Stimulated activated naive CD8-positive, alpha-beta T cell treated with anti-CD3 and anti-CD28 coated beads, Interleukin-15, amount 100 ng/mL, for 72 hours (primary cell): Measurements from ENCODE around the gene SLC8A1.

ENCODE experiments used
- ATAC-seq: fragments of 150-1000 bp; cut with Tn5 transposase; 2 replicates; pipeline ENCODE4 v1.10.0; 2021; ENCODE audit warnings: mild to moderate bottlenecking, moderate library complexity
- DNase-seq, 2 donors: peaks; one replicate each; pipeline ENCODE4 v3.0.0; 2021 to 2022
- H3K27ac Mint-ChIP-seq, 2 donors: one replicate each; pipeline ENCODE4 v1.8.0; 2022; ENCODE audit warnings: mild to moderate bottlenecking in 2 of 2, mixed read lengths in 2 of 2, moderate library complexity in 2 of 2
- H3K27me3 Mint-ChIP-seq: one replicate; pipeline ENCODE4 v1.8.0; 2022; ENCODE audit warnings: mixed read lengths
- H3K4me1 Mint-ChIP-seq: one replicate; pipeline ENCODE4 v1.8.0; 2022; ENCODE audit warnings: mild to moderate bottlenecking, mixed read lengths
- H3K4me3 Mint-ChIP-seq, 2 donors: one replicate each; pipeline ENCODE4 v1.8.0; 2022; ENCODE audit warnings: mild to moderate bottlenecking in 2 of 2, mixed read lengths in 2 of 2, moderate library complexity in 1 of 2
- H3K9me3 Mint-ChIP-seq, 2 donors: one replicate each; pipeline ENCODE4 v1.8.0; 2022; ENCODE audit warnings: mixed read lengths in 2 of 2

Gene SLC8A1

DNA sequence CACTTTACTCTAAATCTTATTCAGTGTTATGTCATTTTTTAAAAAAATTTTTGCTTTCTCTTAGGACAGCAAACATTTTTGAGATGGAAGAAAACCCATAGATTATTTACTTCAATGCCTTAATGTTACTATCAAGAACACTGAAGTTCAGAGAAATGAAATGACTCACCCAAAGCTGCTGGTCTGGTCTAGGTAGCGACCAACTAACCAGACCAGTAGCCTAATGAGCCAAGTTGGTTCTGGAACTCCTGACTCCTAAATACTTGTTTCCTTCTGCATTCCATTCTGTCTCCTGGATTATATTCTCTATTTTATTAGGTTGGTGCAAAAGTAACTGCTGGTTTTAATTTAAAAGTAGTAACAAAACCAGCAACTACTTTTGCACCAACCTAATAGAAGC lies 35.4 kb downstream of the SLC8A1 start:
- no peak for DNase-seq

GRCh38 chr2:40415391-40415790 lies 36.5 kb downstream of the SLC8A1 start:
- Mint-ChIP-seq H3K27me3 (no peaks in the 10 kb centered on the region), H3K27ac (no peak overlapping the region), H3K4me1 (no peaks in the 10 kb centered on the region), H3K9me3 (no peaks in the 10 kb centered on the region), H3K4me3 (no peak overlapping the region)
- DNase-seq = no peak
- no peak for ATAC-seq

More for the DNA sequence above, 35.4 kb downstream of the SLC8A1 start:
- H3K9me3 Mint-ChIP-seq = no peaks in the 10 kb centered on the region
- no peaks in the 10 kb centered on the region for H3K4me1 Mint-ChIP-seq
- no peaks in the 10 kb centered on the region for H3K27me3 Mint-ChIP-seq
- no peak for ATAC-seq
- no peak overlapping the region for H3K4me3 Mint-ChIP-seq
- H3K27ac Mint-ChIP-seq = no peak overlapping the region

DNA sequence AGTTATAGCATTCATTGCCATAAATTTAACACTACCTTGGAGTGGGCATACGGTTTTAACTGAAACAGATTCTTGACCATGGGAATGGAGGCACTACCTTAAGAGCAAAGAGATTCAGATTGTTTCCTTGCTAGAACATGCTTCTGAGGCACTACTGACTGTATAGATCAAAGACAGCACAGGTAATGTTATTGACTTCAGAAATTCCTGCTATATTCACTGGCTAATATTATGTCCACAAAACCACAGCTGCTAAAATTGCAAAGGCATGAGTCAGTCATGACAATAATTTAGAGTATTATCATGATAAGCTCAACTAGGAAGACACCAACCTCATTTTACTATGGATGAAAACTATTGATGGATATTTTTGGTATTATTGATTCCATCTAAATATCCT lies 39.4 kb downstream of the SLC8A1 start:
- Mint-ChIP-seq H3K4me1 (no peaks in the 10 kb centered on the region), H3K27ac (no peak overlapping the region), H3K4me3 (no peak overlapping the region), H3K27me3 (no peaks in the 10 kb centered on the region), H3K9me3 (no peaks in the 10 kb centered on the region)
- no peak for ATAC-seq
- DNase-seq = no peak

DNA sequence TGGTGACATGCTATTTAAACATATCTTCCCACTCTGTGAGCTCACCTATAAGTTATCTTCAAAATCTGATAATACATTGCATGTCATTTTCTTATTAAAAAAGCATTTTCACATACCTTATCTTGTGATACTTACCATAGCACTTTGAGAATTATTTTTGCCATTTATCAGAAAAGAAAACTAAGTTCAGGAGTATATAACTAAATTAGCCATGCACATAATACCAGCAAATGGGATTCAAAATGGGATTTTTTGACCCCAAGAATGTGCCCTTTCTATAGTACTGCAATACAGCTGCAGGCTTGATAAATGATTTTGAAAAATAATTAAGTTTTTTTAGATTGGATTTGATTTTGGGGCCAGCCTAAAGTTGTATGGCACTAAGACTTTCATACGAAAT lies 41.2 kb downstream of the SLC8A1 start:
- no peak overlapping the region for H3K4me3 Mint-ChIP-seq
- no peak for ATAC-seq
- H3K27ac Mint-ChIP-seq = no peak overlapping the region

GRCh38 chr2:40409734-40410133 lies 42.2 kb downstream of the SLC8A1 start:
- no peak for ATAC-seq

More for the DNA sequence above, 41.2 kb downstream of the SLC8A1 start:
- DNase-seq = no peak
- Mint-ChIP-seq H3K27me3 (no peaks in the 10 kb centered on the region), H3K9me3 (no peaks in the 10 kb centered on the region), H3K4me1 (no peaks in the 10 kb centered on the region)

GRCh38 chr2:40406485-40407289 lies 45.2 kb downstream of the SLC8A1 start:
- ATAC-seq (no peak), DNase-seq (no peak)
- Mint-ChIP-seq H3K4me1 (no peaks in the 10 kb centered on the region), H3K27ac (no peak overlapping the region), H3K9me3 (no peaks in the 10 kb centered on the region), H3K4me3 (no peak overlapping the region), H3K27me3 (no peaks in the 10 kb centered on the region)

More at GRCh38 chr2:40409734-40410133, 42.2 kb downstream of the SLC8A1 start:
- Mint-ChIP-seq H3K4me3 (no peak overlapping the region), H3K27ac (no peak overlapping the region), H3K27me3 (no peaks in the 10 kb centered on the region), H3K4me1 (no peaks in the 10 kb centered on the region), H3K9me3 (no peaks in the 10 kb centered on the region)
- DNase-seq = no peak

DNA sequence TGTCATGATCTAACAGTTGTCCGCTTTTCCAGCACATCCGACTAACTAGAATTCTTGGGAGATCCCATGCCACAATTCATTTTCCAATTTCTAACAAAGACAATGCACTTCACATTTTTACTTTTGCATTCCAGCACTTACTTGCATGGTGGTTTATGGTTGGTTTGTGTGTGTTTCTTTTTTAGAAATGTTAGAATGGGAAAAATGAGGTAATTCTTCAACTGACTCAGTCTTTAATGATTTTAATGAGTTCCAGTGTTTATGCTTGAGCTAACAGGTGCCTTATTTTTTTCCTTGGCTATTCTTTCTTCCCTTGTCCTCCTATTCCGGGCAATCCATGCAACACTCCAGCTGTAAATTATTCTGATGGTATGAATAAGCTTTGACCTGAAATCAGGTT lies 46.4 kb downstream of the SLC8A1 start:
- peaks cover 3% of the 10 kb centered on the region for H3K27me3 Mint-ChIP-seq
- ATAC-seq (no peak), DNase-seq (no peak)
- H3K27ac Mint-ChIP-seq = no peak overlapping the region
- H3K4me3 Mint-ChIP-seq = no peak overlapping the region
- H3K9me3 Mint-ChIP-seq = peaks cover 0 to under 1% of the 10 kb centered on the region in 2 donors
- H3K4me1 Mint-ChIP-seq = no peaks in the 10 kb centered on the region

- Mint-ChIP-seq H3K4me3 (no peak overlapping the region), H3K27me3 (peaks cover 10% of the 10 kb centered on the region)
These were observed 47.4 kb downstream of the SLC8A1 start for GRCh38 chr2:40404517-40404916.

GRCh38 chr2:40403233-40403836 lies 48.6 kb downstream of the SLC8A1 start:
- no peak overlapping the region for H3K27ac Mint-ChIP-seq
- ATAC-seq (no peak), DNase-seq (no peak)
- peaks cover 10% of the 10 kb centered on the region for H3K27me3 Mint-ChIP-seq
- no peak overlapping the region for H3K4me3 Mint-ChIP-seq
- H3K4me1 Mint-ChIP-seq = no peaks in the 10 kb centered on the region
- peaks cover 0 to 7% of the 10 kb centered on the region in 2 donors for H3K9me3 Mint-ChIP-seq

More at GRCh38 chr2:40404517-40404916, 47.4 kb downstream of the SLC8A1 start:
- no peaks in the 10 kb centered on the region for H3K4me1 Mint-ChIP-seq
- H3K27ac Mint-ChIP-seq = no peak overlapping the region
- ATAC-seq (no peak), DNase-seq (no peak)
- peaks cover 0 to 7% of the 10 kb centered on the region in 2 donors for H3K9me3 Mint-ChIP-seq

GRCh38 chr2:40401896-40402295 lies 50.0 kb downstream of the SLC8A1 start:
- Mint-ChIP-seq H3K4me1 (no peaks in the 10 kb centered on the region), H3K9me3 (peaks cover 0 to 7% of the 10 kb centered on the region in 2 donors), H3K27ac (no peak overlapping the region), H3K27me3 (peaks cover 10% of the 10 kb centered on the region), H3K4me3 (no peak overlapping the region)
- DNase-seq (no peak), ATAC-seq (peak; percentile 53)

GRCh38 chr2:40400336-40400953 lies 51.4 kb downstream of the SLC8A1 start:
- Mint-ChIP-seq H3K9me3 (peaks cover 0 to 7% of the 10 kb centered on the region in 2 donors), H3K27me3 (peaks cover 10% of the 10 kb centered on the region), H3K4me1 (no peaks in the 10 kb centered on the region), H3K4me3 (no peak overlapping the region), H3K27ac (peak overlapping the region in 1 of 2 donors; percentile 52)
- no peak for DNase-seq
- no peak for ATAC-seq

DNA sequence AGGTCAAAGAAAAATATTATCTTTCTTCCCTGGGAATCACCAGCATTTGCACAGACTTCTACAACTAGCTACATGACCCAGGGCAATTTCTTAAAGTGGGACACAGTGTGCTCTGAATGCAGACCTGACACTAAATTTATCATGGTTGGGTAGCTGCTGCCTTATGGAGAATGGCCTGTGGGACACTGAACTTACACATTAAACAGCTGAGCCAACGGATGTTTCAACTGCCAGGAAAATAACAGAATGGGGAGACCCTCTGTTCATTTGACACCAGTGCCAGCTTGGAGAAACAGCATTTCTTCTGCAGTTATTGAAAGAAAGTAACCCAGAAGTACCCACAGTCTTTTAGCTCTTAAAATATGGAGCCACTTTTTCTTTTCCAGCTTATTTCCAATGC lies 54.1 kb downstream of the SLC8A1 start:
- ATAC-seq (no peak), DNase-seq (no peak)
- Mint-ChIP-seq H3K27ac (no peak overlapping the region), H3K4me3 (no peak overlapping the region), H3K4me1 (no peaks in the 10 kb centered on the region), H3K9me3 (peaks cover 0 to 7% of the 10 kb centered on the region in 2 donors), H3K27me3 (peaks cover 10% of the 10 kb centered on the region)

- Mint-ChIP-seq H3K4me3 (no peak overlapping the region), H3K9me3 (peaks cover 0 to 7% of the 10 kb centered on the region in 2 donors), H3K27ac (no peak overlapping the region), H3K4me1 (no peaks in the 10 kb centered on the region), H3K27me3 (peaks cover 10% of the 10 kb centered on the region)
- no peak for DNase-seq
- ATAC-seq = no peak
These were observed 55.8 kb downstream of the SLC8A1 start for GRCh38 chr2:40396124-40396523.

DNA sequence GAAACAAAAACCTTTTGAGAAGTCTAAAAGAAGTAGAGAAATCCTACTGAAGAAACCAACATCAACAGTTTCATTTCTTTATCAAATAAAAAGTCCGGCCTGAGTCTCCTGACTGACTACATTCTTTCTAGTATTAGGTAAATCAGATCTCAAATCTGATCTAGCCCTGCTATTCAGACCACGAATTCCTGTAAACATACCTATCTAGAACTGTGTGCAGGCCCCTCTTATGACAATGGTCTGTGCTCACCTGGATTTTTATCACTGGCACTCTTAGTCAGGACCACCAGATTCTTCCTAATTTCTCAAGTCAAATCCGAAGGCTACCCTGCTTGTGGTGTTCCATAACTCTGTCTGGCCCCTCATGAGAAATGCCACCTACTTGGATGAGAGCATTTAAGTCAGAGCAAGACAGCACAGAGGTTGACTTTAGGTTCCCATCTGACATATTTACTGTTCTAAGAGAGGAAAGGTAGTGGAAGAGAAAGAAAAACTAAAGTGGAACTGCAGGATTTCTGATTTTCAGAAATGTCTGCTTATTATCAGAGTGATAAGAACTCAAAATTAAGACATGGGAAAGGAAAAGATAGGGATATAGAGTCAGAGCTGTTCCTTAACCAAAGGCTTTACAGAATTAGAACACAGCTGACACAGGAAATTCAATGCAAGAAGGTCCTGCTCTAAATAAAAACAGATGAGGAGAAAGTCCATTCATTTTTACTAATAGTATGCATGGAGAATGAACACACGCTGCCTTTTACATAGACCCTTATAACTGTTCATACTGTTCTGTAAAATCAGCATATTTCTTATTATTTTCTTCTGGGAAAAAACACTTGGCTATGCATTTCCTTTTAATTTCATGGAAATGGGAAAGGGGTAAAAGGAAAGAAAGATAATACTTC lies 56.5 kb downstream of the SLC8A1 start:
- Mint-ChIP-seq H3K27ac (no peak overlapping the region), H3K27me3 (peaks cover 7% of the 10 kb centered on the region), H3K4me1 (no peaks in the 10 kb centered on the region), H3K4me3 (no peak overlapping the region), H3K9me3 (peaks cover 0 to 6% of the 10 kb centered on the region in 2 donors)
- ATAC-seq (no peak), DNase-seq (no peak)

DNA sequence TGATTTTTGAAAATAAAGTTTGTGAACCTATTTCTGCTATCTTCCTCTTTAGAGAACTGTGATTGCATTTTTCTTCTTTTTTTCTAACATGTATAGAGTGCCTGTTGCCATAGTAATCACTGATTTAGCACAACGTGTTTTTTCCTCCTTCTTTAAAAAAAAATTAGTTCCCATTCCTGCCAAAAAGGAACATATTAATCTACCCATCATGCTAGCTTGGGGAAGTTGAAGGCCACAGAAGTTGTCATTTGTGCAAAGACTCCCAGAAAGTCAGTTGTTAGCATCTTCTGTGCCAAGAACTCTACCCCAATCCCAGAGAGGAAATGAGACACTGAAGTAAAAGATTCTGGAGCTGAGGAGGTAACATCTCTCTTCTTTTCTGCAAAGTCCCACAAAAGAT lies 57.3 kb downstream of the SLC8A1 start:
- no peak overlapping the region for H3K4me3 Mint-ChIP-seq
- DNase-seq (no peak), ATAC-seq (no peak)
- no peaks in the 10 kb centered on the region for H3K27me3 Mint-ChIP-seq
- H3K4me1 Mint-ChIP-seq = no peaks in the 10 kb centered on the region
- no peak overlapping the region for H3K27ac Mint-ChIP-seq
- H3K9me3 Mint-ChIP-seq = no peaks in the 10 kb centered on the region
